Activated naive CD4-positive, alpha-beta T cell treated with anti-CD3 and anti-CD28 coated beads, Interleukin-2, amount 50 U/mL, for 16 hours (primary cell): Measurements from ENCODE around the gene SIPA1L3.
A peak's percentile ranks its signal among the peaks of the same experiment; 100 is the strongest.
"Not testable (repeated sequence)": the region's sequence is repeated elsewhere in the genome, so short reads cannot be mapped to it uniquely, and the experiment has no call there.

ENCODE experiments used
- DNase-seq: peaks from one replicate; pipeline ENCODE4 v3.0.0-alpha.2; 2020

SIPA1L3 gene

DNA sequence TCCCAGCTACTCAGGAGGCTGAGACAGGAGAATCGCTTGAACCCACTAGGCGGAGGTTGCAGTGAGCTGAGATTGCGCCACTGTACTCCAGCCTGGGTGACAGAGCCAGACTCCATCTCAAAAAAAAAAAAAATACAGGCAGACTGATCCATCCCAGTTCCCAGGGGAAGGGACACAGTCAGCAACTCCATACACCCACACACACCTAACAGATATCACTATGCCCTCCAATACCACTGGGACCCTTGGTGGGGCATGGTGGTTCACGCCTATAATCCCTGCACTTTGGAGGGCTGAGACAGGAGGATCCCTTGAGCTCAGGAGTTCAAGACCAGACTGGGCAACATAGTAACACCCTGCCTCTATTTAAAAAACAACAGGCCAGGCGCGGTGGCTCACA, 314.4 kb downstream of the SIPA1L3 start:
- no peak for DNase-seq

DNA sequence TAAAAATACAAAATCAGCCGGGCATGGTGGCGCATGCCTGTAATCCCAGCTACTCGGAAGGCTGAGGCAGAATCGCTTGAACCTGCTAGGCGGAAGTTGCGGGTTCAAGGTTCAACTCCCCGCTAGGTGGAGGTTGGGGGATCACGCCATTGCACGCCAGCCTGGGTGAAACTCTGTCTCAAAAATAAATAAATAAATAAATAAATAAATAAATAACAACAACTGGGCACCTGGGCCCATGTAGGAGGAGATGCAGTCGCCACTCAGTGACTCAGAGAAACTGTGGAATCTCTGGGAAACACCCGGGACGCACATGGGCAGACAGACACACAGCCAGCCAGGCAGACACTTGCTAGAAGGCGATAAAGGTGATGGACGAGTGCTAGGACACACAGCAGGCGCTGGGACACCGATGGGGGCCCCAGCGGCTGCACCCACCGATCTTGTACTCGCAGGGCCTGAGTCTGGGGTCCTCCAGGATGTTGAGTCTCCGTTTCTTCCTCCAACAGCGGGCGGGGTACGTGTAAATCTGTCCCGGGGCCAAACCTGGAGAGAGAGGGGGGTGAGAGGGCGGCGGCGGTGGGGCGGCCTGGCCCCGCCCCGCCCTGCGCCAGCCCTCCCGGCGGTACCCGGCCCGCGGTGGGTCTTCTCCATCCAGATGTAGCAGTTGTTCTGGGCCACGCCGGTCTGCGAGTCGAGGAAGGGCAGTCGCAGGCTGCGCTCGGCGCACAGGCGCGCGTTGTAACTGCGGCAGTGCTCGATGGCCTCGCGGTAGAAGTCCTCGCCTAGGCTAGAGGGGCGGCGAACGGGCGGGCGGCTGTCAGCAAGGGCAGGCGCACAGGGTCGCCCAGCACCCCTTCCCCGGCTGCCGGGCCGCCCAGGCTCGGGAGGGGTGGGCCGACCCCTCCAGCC, 315.2 kb downstream of the SIPA1L3 start:
- DNase-seq: no peak

DNA sequence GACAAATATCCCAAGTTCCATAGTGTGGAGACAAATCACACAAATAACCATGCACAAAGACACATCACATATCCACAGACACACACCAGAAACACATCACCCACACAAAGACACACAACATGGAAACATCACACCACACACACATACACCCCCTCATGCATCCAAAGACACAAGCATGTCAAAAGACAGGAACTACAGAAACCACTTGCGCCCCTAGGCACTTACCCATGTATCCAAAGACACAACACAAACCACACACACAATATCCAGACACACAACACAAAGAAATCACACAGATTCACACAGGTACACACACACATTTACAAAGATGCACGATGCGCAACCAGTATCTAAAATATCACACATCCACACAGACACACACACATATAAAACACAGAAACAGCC, 316.1 kb downstream of the SIPA1L3 start:
- DNase-seq: no peak

DNA sequence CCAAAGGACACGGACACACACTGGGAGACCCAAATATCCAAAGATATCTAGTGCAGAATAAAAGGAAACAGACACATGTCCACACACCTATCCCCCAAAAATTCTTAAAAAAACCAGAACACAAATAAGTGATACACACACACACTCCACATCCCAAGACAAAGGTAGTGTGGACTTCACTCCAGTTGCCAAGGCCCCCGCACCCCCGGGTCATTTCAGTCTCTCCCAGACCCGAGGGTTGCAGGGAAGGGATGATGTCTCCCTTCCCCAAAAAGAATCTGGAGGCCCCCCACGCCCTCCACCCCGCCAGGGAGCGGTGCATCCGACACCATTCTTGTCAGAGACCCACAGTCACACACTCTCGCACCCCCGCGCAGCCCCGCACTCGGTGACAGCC, 316.6 kb downstream of the SIPA1L3 start:
- no peak for DNase-seq

DNA sequence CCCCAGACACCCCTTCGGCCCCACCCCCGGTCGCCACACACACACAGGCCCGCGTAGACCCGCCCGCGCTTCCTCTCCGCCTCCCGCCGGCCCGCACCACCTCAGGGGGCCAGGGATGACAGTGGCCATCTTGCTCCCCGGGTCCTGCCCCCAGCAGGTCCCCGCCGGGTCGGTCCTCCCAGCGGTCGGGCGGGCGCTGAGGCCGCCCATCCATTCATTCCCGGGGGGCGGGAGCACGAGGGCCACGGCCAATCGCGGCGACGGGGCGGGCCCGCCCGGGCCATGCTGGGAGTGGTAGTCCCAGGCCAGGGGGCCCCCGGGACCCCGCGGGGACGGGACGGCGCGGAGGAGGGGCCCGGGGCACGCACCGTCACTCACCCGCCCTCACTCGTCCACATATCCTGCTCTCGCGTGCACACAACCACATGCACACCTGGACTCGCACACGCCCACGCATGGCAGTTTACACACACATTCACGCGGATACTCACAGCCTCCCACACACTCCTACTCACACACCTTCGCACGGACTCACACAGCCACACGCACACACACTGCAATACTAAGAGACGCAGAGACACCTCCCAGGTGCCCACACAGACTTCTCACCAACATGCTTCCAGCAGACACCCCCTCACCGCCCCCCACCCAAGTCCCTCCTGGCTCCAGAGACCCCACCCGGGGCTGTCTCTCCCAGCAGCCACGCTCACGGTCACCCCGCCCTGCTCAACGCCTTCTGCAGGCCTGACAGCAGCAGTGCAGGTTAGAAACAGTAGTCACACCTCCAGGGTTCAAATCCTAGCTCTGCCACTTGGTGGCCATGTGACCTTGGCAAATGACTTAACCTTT, 317.2 kb downstream of the SIPA1L3 start, which contains the start of gene DPF1:
TSS of gene DPF1 (minus strand) at position 209 of the 849 bp plus-strand sequence. CDS start at position 129, 80 bp downstream.
- DNase-seq: peak; percentile 62

DNA sequence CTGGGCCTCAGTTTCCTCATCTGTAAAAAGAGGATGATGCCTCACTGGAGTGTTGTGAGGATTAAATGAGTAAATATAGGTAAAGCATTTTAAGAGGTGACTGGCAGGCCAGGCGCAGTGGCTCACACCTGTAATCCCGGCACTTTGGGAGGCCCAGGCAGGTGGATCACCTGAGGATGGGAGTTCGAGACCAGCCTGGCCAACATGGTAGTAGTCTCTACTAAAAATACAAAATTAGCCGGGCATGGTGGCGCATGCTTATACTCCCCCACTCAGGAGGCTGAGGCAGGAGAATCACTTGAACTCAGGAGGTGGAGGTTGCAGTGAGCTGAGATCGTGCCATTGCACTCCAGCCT, 317.8 kb downstream of the SIPA1L3 start:
- not testable (repeated sequence) for DNase-seq

DNA sequence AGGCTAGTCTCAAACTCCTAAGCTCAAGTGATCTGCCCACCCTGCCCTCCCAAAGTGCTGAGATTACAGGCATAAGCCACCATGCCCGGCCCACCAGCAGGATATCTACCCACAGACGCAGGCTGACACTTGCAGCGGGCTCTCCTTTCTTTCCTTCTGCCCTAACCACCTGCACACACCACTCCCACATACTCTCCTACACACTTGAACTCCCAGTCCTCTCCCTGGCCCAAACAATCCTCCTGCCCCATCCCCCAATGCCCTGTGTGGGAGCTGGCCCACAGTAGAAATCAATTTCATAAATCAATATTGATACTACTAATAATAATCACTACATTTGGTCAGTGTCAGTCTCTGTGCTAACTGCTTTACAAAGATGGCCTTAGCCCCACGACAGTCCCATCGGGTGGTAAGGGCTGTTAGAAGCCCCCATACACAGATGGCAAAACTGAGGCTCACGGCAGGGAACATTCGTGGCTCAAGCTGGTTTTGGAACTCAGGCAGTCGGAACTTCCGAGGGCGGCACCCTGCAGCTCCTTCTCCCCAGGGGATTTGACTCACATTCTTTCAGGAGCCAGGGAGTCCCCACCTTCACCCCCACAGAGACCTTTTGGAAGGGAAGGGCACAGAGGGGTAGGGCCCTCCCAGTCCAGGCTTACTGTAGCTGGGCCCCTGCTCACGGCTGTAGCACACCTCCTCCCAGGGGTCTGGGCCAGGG, 320.4 kb downstream of the SIPA1L3 start:
- DNase-seq: no peak

DNA sequence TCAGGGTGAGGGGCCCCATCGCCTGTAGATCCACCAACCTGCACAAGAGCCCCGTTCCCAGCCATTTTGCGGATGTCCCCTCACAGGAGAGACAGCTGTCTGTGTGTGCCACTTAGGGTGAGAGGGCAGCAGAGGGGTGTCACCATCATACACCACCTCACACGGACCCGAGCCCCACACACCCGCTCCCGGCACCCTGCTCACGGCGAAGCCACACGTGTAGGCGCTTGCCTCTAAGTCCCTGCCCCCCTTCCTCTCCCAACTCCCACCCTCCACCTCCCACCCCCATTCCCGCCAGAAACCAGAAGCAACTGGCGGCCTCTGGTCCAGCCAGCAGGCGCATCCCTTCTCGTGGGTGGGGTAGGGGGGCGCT, 321.0 kb downstream of the SIPA1L3 start:
- DNase-seq: no peak

DNA sequence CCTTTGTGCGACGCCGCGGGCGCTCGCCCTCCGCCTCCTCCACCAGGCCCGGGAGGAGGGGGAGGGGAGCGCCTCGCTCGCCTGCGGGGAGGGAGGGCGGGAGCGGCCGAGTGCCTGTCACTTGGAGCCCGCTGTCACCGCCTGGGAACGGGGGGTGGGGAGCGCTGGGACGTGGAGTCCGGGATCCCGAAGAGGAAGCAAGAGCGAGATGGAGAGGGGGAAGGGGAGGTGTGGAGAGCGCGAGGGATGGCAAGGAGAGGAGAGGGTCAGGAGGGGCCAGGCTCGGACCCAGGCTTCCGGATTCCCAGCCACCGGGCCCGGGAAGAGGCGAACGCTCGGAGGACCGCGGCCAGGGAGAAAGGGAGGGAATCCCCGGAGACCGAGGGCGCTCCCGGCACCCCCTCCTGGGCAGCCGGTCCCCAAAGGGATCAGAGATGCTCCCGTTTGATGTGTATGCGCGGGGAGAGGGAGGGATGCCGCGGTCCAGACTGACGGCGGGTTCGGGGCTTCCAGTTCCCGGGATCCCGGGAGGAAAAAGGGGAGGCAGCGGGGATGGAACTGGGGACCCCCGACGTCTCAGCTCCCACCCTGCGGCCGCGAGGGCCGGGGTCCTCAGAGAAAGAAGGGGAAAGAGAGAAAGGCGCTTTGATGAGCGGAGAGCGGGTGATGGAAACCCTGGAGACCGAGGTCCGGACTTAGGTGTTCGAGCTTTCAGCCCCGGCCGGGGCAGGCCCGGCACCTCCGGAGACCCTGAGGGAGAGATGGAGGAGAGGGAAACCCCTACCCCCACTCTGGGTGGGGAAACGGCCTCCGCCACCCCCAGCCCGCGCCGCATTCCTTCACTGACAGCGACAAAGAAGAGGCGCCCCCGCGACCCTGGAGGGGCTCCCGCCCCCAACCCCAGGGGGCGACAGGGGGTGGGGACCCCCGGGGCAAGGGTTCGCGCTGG, 321.8 kb downstream of the SIPA1L3 start:
- no peak for DNase-seq

DNA sequence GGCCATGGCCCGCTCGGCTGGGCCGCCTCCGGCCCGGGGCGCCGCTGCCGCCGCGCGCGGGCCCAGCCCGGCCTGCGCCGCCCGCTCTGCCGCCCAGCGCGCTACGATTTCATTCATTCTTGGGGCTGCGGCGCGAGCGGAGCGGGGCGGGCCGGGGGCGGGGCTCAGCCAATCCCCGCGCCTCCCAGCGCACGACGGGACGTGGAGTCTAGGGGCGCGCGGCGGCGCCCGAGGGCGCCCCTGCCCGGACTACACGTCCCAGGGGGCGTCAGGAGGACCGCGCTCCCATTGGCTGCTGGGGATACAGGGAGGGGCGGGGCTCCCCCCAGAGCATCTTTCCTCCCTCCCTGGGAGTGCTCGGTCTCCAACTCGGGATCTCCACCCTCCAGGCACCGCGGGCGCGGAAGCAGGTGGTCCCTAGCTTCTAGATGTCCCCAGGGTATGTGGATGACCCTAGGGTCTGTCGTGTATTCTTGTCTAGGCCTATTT, 322.6 kb downstream of the SIPA1L3 start:
- peak; percentile 69 for DNase-seq

DNA sequence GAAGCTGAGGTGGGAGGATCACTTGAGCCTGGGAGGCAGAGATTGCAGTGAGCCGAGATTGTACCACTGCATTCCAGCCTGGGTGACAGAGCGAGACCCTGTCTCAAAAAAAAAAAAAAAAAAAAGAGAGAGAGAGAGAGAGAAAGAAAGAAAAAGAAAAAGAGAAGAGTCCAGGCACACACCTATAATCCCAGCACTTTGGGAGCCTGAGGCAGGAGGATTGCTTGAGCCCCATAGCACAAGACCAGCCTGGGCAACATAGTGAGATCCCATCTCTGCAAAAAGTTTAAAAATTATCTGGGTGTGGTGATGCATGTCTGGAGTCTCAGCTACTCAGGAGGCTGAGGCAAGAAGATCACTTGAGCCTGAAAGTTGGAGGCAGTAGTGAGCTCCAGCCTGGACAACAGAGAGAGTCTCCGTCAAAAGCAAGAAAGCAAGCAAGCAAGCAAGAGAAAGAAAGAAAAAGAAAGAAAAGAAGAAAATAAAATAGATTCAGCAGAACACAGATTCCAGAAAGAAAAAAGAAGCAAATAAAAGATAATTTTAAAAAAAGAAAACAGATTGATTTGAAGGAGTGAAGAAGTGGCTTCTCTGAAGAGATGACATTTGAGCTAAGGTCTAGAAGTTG, 323.6 kb downstream of the SIPA1L3 start:
- DNase-seq: not testable (repeated sequence)

DNA sequence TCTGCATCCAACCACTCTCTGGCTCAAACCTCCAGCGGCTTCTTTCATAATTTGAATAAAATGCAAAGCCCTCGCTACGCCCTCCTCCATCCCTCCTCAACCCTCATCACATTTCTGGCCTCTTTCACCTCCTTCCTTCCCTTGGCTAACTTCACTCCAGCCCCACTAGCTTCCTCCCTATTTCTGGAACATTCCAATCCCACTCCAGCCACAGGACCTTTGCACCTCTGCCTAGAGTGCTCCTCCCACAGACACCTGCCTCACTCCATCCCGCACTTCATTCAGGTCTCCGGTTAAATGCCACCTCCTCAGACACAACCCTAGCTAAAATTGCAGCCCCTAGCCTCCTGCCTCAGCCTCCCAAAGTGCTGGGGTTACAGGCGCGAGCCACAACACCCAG, 324.9 kb downstream of the SIPA1L3 start:
- DNase-seq: no peak

DNA sequence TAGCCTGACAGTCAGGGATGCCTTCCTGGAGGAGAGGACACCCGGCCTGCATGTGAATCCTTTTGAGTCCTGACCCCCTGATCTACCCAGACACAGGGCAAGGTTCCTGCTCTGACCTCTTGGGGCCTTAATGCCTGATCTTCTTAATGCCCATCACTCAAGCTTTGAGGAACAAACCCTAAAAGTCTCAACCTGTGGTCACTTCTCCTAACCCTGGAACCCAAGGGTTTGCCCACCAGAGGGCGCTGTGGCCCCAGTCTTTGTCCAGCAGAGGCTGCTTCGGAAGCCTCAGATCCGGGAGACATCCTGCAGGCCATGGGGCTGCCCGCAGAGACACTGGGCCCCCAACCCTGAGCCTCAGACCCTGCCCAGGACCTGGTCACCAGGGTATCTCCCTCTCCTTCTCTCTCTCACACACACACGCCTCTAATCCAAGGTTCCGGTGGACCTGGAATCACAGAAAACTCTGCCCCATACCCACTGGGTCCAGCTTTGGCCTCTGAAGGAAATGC, 326.8 kb downstream of the SIPA1L3 start:
- peak; percentile 72 for DNase-seq

DNA sequence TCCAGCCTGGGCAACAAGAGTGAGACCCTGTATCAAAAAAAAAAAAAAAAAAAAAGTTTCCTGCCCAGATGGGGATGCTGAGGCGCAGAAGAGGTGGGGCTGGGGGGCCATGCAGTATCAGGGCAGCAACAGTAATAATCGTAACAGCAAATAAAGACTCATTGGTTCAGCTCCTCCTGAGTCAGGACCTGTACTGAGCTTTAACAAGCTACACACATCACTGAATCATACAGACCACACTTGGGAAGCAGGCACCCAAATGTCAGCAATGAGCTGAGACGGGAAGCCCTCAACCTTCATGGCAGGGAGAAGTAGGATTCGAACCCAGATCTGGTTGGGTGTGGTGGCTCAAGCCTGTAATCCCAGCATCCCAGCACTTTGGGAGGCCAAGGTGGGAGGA, 327.6 kb downstream of the SIPA1L3 start:
- no peak for DNase-seq

DNA sequence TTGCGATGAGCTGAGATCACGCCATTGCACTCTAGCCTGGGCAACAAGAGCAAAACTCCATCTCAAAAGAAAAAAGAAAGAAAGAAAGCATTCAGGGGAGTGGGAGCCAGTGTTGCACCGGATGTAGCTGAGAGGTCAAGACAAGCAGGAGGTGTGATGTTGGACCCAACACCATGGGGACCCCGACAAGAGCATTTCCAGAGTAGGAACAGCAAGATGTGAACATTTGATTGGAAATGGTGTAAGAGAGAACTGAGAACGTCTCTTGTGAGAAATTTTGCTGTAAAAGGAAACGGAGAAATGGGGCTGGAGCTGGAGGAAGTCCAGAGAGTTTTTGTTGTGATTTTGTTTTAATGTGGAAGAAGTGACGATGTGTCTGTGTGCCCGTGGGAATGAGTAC, 332.8 kb downstream of the SIPA1L3 start:
- no peak for DNase-seq

DNA sequence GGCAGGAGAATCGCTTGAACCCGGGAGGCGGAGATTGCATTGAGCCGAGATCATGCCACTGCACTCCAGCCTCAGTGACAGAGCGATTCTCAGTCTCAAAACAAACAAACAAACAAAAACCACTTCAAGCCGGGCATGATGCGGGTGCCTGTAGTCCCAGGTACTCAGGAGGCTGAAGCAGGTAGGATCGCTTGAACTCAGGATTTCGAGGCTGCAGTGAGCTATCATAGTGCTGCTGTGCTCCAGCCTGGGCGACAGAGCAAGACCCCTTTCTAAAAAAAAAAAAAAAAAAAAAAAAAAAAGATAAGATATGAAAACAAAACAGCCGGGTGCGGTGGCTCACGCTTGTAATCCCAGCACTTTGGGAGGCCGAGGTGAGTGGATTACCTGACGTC, 336.3 kb downstream of the SIPA1L3 start:
- no peak for DNase-seq

DNA sequence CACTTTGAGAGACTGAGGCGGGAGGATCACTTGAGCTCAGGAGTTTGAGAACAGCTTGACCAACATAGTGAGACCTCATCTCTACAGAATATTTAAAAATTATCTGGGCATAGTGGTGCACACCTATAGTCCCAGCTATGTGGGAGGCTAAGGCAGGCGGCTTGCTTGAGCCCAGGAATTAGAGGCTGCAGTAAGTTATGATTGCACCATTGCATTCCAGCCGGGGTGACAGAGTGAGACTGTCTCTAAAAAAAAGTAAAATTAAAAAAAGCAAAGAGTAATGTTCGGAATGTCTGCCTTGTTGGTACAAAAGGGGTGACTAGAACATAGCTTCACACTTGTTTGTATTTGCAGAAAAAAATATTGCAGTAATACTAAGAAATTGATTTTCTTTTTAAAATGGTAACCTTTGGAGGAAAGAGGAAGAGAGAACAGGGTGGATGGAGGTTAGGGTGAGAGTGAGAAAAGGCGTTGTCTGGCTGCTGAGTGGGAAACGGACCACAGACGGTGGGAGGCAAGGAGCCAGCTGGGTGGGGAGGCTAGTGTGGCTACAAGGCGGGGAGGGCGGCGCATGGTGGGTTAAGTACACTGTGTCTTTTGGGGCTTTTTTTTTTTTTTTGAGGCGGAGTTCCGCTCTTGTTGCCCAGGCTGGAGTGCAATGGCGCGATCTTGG, 339.0 kb downstream of the SIPA1L3 start:
- no peak for DNase-seq

DNA sequence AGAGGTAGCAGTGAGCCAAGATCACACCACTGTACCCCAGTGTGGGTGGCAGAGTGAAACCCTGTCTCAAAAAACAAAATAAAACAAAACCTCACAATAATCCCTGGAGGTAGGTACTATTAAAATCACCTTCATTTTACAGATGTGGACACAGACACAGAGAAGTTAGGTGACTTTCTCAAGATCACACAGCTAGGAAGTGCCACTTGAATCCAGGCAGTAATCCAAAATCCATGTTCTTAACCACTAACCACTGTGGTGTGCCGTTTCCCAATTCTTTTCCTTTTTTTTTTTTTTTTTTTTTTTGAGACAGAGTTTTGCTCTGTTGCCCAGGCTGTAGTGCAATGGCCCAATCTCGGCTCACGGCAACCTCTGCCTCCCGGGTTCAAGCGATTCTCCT, 340.1 kb downstream of the SIPA1L3 start:
- DNase-seq: no peak

DNA sequence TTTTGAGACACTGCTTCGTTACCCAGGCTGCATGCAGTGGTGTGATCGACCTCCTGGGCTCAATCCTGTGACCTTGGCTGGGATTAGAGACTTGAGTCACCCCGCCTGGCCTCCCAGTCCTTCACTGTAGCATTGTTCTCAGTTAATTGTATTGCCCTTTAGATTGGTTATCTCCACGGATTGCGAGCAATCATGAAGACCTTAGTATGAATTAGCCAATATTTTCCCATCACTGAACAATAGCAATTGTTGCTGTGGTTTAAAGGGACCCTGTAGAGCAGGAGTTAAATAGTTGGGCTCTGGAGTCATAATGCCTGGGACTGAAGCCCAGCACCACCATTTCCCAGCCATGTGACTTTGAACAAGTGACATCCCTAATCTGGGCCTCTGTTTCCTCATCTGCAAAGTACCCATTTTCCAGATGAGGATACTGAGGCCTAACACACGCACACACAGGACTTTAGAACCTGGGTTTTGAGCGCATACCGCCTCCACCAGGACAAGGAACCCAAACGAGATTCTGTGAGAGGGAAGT, 340.8 kb downstream of the SIPA1L3 start:
- DNase-seq: no peak

DNA sequence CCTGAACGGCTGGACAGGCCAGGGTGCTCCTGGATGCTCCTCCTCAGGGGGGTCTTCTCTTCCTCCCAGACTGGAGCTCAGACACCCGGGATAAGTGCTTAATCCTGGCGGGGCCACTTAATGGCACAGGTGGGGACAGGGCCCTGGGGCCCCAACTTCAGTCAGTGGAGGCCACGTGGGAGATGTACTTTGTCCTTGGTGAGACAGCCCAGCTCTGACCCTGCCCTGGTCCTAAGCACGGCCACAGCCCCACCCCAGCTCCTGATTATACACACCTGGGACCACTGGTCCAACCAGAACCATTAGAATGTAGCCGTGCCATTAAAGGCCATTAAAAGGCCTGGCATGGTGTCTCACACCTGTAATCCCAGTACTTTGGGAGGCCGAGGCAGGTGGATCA, 341.4 kb downstream of the SIPA1L3 start:
- no peak for DNase-seq
